Measurements from ENCODE around the gene AKAP10. TPM values are rescaled to one million over a fixed set of nuclear protein-coding genes. Genes with fewer than 3 reads are reported as not detected.

The AKAP10 gene
- total RNA-seq, 4 donors from 2014 or later, result 16.9 to 26.7 (median 21.3) TPM

- TF ChIP-seq POLR2AphosphoS5 (IDR thresholded peaks at IDR 0.05), result no peak
- no peak for TF ChIP-seq EP300 (IDR thresholded peaks at IDR 0.05)
- TF ChIP-seq POLR2A (IDR thresholded peaks at IDR 0.05), result no peak
- TF ChIP-seq, protein P1, sequence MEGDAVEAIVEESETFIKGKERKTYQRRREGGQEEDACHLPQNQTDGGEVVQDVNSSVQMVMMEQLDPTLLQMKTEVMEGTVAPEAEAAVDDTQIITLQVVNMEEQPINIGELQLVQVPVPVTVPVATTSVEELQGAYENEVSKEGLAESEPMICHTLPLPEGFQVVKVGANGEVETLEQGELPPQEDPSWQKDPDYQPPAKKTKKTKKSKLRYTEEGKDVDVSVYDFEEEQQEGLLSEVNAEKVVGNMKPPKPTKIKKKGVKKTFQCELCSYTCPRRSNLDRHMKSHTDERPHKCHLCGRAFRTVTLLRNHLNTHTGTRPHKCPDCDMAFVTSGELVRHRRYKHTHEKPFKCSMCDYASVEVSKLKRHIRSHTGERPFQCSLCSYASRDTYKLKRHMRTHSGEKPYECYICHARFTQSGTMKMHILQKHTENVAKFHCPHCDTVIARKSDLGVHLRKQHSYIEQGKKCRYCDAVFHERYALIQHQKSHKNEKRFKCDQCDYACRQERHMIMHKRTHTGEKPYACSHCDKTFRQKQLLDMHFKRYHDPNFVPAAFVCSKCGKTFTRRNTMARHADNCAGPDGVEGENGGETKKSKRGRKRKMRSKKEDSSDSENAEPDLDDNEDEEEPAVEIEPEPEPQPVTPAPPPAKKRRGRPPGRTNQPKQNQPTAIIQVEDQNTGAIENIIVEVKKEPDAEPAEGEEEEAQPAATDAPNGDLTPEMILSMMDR (IDR thresholded peaks at IDR 0.05), result no peak
- no peaks in the 10 kb centered on the region for H3K9me3 ChIP-seq
- no peaks in the 10 kb centered on the region for H3K4me1 ChIP-seq
- no peak overlapping the region for H3K27ac ChIP-seq
- H3K36me3 ChIP-seq, result peaks cover 78% of the 10 kb centered on the region
- WGBS, result 89% methylated on average over 2 of the region's 2 CpGs
- no peaks in the 10 kb centered on the region for H3K27me3 ChIP-seq
- DNase-seq (ENCODE audit: low spot score in 2 of 2), result no peak
- no peak overlapping the region for H3K4me3 ChIP-seq
These were observed 66.6 kb downstream of the AKAP10 start for GRCh38 chr17:19911033-19911432.

DNA sequence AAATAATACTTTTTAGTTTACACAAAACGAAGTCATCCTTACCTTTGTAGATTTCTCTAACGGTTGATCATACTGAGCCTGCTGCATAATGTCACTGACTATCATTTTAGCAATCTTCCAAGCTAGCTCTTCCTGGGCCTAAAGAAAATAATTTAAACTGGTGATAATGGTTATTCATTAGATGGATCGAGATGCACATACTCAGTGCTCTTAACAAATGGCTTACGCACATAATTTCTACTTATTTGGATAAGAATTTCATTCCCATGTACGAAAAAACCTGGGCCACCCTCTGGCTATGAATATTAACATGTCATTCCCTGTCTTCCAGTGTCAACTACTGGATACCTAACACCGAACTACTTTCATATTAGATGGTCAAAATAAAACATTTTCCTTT, 68.5 kb downstream of the AKAP10 start:
- no peak for DNase-seq (ENCODE audit: low spot score in 2 of 2)
- Histone ChIP-seq H3K9me3 (no peaks in the 10 kb centered on the region), H3K27me3 (no peaks in the 10 kb centered on the region), H3K4me1 (no peaks in the 10 kb centered on the region), H3K36me3 (peaks cover 80% of the 10 kb centered on the region), H3K27ac (no peak overlapping the region), H3K4me3 (no peak overlapping the region)
- TF ChIP-seq POLR2AphosphoS5 (IDR thresholded peaks at IDR 0.05) (no peak), EP300 (IDR thresholded peaks at IDR 0.05) (no peak), POLR2A (IDR thresholded peaks at IDR 0.05) (no peak)
- TF ChIP-seq, protein P1 (IDR thresholded peaks at IDR 0.05), result no peak
- WGBS, result 88% methylated on average over 6 of the region's 6 CpGs

- DNase-seq (ENCODE audit: low spot score in 2 of 2), result no peak
- Histone ChIP-seq H3K4me3 (no peak overlapping the region), H3K36me3 (peaks cover 74% of the 10 kb centered on the region), H3K4me1 (no peaks in the 10 kb centered on the region), H3K9me3 (no peaks in the 10 kb centered on the region), H3K27me3 (no peaks in the 10 kb centered on the region), H3K27ac (no peak overlapping the region)
- WGBS, result 59% methylated on average over 5 of the region's 5 CpGs
- no peak for TF ChIP-seq POLR2A (IDR thresholded peaks at IDR 0.05)
These were observed 72.1 kb downstream of the AKAP10 start for GRCh38 chr17:19905502-19905901.

DNA sequence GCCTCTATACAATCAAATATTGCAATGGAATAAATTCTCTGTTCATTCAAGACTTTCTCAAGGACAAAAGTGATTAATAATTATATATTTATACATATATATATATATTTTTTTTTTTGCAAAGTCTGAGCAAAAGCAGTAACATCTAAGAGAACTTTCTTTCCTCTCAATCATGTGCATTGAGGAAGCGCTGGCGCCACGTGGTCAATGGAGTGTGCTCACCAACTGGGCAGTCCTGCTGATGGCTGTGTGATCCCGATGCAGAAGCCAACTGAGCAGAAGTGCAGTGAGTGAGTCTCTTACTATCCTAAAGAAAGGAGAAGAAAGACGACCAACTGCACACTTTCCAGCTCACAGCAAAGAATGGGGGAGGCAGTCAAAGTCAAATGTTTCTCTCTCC, 72.7 kb downstream of the AKAP10 start:
- TF ChIP-seq POLR2AphosphoS5 (IDR thresholded peaks at IDR 0.05) (no peak), POLR2A (IDR thresholded peaks at IDR 0.05) (no peak), EP300 (IDR thresholded peaks at IDR 0.05) (no peak)
- TF ChIP-seq, protein P1 (IDR thresholded peaks at IDR 0.05), result no peak
- DNase-seq (ENCODE audit: low spot score in 2 of 2), result no peak
- WGBS, result 82% methylated on average over 5 of the region's 5 CpGs
- H3K36me3 ChIP-seq, result peaks cover 77% of the 10 kb centered on the region
- H3K27me3 ChIP-seq, result no peaks in the 10 kb centered on the region
- H3K9me3 ChIP-seq, result no peaks in the 10 kb centered on the region
- H3K4me3 ChIP-seq, result no peak overlapping the region
- H3K27ac ChIP-seq, result no peak overlapping the region
- H3K4me1 ChIP-seq, result no peaks in the 10 kb centered on the region

GRCh38 chr17:19904412-19904811, 73.2 kb downstream of the AKAP10 start:
- Histone ChIP-seq H3K27ac (no peak overlapping the region), H3K36me3 (peaks cover 72% of the 10 kb centered on the region), H3K27me3 (no peaks in the 10 kb centered on the region), H3K4me1 (no peaks in the 10 kb centered on the region), H3K4me3 (no peak overlapping the region), H3K9me3 (no peaks in the 10 kb centered on the region)
- DNase-seq (ENCODE audit: low spot score in 2 of 2), result no peak
- no peak for TF ChIP-seq POLR2A (IDR thresholded peaks at IDR 0.05)
- no peak for TF ChIP-seq EP300 (IDR thresholded peaks at IDR 0.05)
- TF ChIP-seq, protein P1 (IDR thresholded peaks at IDR 0.05), result no peak
- TF ChIP-seq POLR2AphosphoS5 (IDR thresholded peaks at IDR 0.05), result no peak

DNA sequence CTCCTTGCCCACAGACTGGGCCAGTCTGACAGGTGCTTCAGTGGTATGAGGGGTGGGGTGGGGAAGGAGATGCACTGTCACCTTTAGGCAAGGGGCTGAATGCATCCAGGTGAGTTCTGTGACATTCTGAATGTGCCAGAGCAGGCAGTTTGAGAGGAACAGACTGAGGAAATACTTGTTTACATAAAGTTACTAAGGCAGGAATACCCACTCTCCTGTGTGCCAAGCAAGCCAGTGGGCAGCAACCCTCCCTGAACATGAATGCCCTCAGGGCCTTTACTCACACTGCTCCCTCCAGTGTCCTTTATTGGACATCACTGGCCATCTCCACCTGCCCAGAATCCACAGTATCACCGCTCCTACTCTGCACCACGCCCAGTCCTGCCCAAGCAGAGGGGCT, 76.8 kb downstream of the AKAP10 start:
- Histone ChIP-seq H3K27ac (no peak overlapping the region), H3K4me3 (no peak overlapping the region), H3K36me3 (peaks cover 38% of the 10 kb centered on the region), H3K9me3 (no peaks in the 10 kb centered on the region), H3K27me3 (no peaks in the 10 kb centered on the region), H3K4me1 (peaks cover 13% of the 10 kb centered on the region)
- WGBS, result 100% methylated on average over 1 of the region's 2 CpGs
- TF ChIP-seq EP300 (IDR thresholded peaks at IDR 0.05) (no peak), POLR2A (IDR thresholded peaks at IDR 0.05) (no peak), POLR2AphosphoS5 (IDR thresholded peaks at IDR 0.05) (no peak)
- DNase-seq (ENCODE audit: low spot score in 2 of 2), result no peak

Measured in suprapubic skin (tissue), 4 donors.